ENCODE measurements around the gene SLC38A5.
A peak's percentile ranks its signal among the peaks of the same experiment; 100 is the strongest.

The SLC38A5 gene

DNA sequence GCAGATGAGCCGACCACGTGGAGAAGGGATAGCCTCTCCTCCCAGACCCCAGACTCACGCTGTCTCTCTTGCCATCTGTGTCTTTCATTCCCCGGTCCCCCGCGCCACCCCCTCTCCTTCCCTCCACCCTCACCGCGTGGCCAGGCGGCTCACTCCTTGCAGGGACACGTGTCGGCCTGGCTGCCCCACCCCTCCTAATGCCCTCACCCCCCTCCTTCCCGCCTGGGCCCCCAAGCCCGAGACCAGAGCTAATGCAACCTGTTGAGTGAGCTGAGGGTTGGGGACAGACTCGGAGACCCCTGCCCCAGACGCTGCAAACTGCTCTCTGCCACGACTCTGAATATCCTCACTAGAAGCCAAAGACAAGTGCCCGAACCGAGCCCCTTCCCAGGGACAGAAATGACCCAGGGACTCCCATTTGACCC, 1.8 kb downstream of the SLC38A5 start:
- Histone ChIP-seq H3K79me1 (ENCODE audit: low read length) (no peaks in the 10 kb centered on the region), H3K27me3 (ENCODE audit: insufficient read depth, low read length, poor library complexity) (no peaks in the 10 kb centered on the region), H3K23ac (ENCODE audit: low read length) (no peak overlapping the region), H3K4me3 (ENCODE audit: low read length) (peak overlapping the region; percentile 54), H3K18ac (ENCODE audit: low read length) (peak overlapping the region; percentile 19), H3K4ac (ENCODE audit: low read depth, low read length) (no peak overlapping the region), H3K36me3 (ENCODE audit: control insufficient read depth, insufficient read depth, low read length) (no peaks in the 10 kb centered on the region), H2AK5ac (ENCODE audit: low read length) (no peak overlapping the region), H2BK5ac (ENCODE audit: low read length) (no peak overlapping the region), H2BK15ac (replicated peaks; ENCODE audit: low read depth) (no peak overlapping the region), H3K9ac (ENCODE audit: low read length) (peak overlapping the region; percentile 70), H4K5ac (ENCODE audit: low read length) (no peak overlapping the region), H3K4me2 (ENCODE audit: low read length) (peak overlapping the region; percentile 48), H2BK120ac (ENCODE audit: low read depth, low read length) (no peak overlapping the region), H3K79me2 (ENCODE audit: control insufficient read depth, insufficient read depth, low read length) (peaks cover 7% of the 10 kb centered on the region), H3K27ac (ENCODE audit: low read depth, low read length) (no peak overlapping the region), H4K8ac (ENCODE audit: low read depth, low read length) (no peak overlapping the region), H3K4me1 (ENCODE audit: control insufficient read depth, low read depth, low read length) (no peaks in the 10 kb centered on the region), H3K56ac (ENCODE audit: low read length) (peak overlapping the region; percentile 83)
- WGBS (ENCODE audit: extremely low coverage, insufficient coverage, low lambda C conversion rate), result no CpG with 5 or more reads among the region's 18 CpGs
- peak; percentile 8 for DNase-seq

- H3K23ac ChIP-seq (ENCODE audit: low read length), result no peak overlapping the region
- peaks cover 7% of the 10 kb centered on the region for H3K79me2 ChIP-seq (ENCODE audit: control insufficient read depth, insufficient read depth, low read length)
- no peak overlapping the region for H3K18ac ChIP-seq (ENCODE audit: low read length)
- no peak overlapping the region for H2BK120ac ChIP-seq (ENCODE audit: low read depth, low read length)
- no peak overlapping the region for H3K4ac ChIP-seq (ENCODE audit: low read depth, low read length)
- no peaks in the 10 kb centered on the region for H3K4me1 ChIP-seq (ENCODE audit: control insufficient read depth, low read depth, low read length)
- no peaks in the 10 kb centered on the region for H3K79me1 ChIP-seq (ENCODE audit: low read length)
- no peak overlapping the region for H3K4me3 ChIP-seq (ENCODE audit: low read length)
- no CpG with 5 or more reads among the region's 10 CpGs for WGBS (ENCODE audit: extremely low coverage, insufficient coverage, low lambda C conversion rate)
- no peak overlapping the region for H2BK15ac ChIP-seq (replicated peaks; ENCODE audit: low read depth)
- peak overlapping the region; percentile 70 for H3K9ac ChIP-seq (ENCODE audit: low read length)
- H2AK5ac ChIP-seq (ENCODE audit: low read length), result no peak overlapping the region
- no peak overlapping the region for H4K5ac ChIP-seq (ENCODE audit: low read length)
- H3K56ac ChIP-seq (ENCODE audit: low read length), result peak overlapping the region; percentile 83
- H3K27me3 ChIP-seq (ENCODE audit: insufficient read depth, low read length, poor library complexity), result no peaks in the 10 kb centered on the region
- H3K4me2 ChIP-seq (ENCODE audit: low read length), result peak overlapping the region; percentile 43
- DNase-seq, result peak; percentile 40
- H4K8ac ChIP-seq (ENCODE audit: low read depth, low read length), result no peak overlapping the region
- no peak overlapping the region for H2BK5ac ChIP-seq (ENCODE audit: low read length)
- no peak overlapping the region for H3K27ac ChIP-seq (ENCODE audit: low read depth, low read length)
- no peaks in the 10 kb centered on the region for H3K36me3 ChIP-seq (ENCODE audit: control insufficient read depth, insufficient read depth, low read length)
These were observed 2.7 kb downstream of the SLC38A5 start for GRCh38 chrX:48467281-48467761.

- no CpG with 5 or more reads among the region's 10 CpGs for WGBS (ENCODE audit: extremely low coverage, insufficient coverage, low lambda C conversion rate)
- no peaks in the 10 kb centered on the region for H3K36me3 ChIP-seq (ENCODE audit: control insufficient read depth, insufficient read depth, low read length)
These were observed 3.4 kb downstream of the SLC38A5 start for GRCh38 chrX:48466696-48467095.

GRCh38 chrX:48465336-48465933, 4.6 kb downstream of the SLC38A5 start:
- no peak overlapping the region for H2BK5ac ChIP-seq (ENCODE audit: low read length)
- H3K23ac ChIP-seq (ENCODE audit: low read length), result no peak overlapping the region
- H2AK5ac ChIP-seq (ENCODE audit: low read length), result no peak overlapping the region
- no peak overlapping the region for H3K56ac ChIP-seq (ENCODE audit: low read length)
- H4K8ac ChIP-seq (ENCODE audit: low read depth, low read length), result no peak overlapping the region
- no peak overlapping the region for H3K27ac ChIP-seq (ENCODE audit: low read depth, low read length)
- peaks cover 7% of the 10 kb centered on the region for H3K79me2 ChIP-seq (ENCODE audit: control insufficient read depth, insufficient read depth, low read length)
- H3K36me3 ChIP-seq (ENCODE audit: control insufficient read depth, insufficient read depth, low read length), result no peaks in the 10 kb centered on the region
- no peak overlapping the region for H3K4me2 ChIP-seq (ENCODE audit: low read length)
- no peaks in the 10 kb centered on the region for H3K4me1 ChIP-seq (ENCODE audit: control insufficient read depth, low read depth, low read length)
- H2BK120ac ChIP-seq (ENCODE audit: low read depth, low read length), result no peak overlapping the region
- H4K5ac ChIP-seq (ENCODE audit: low read length), result no peak overlapping the region
- no peak overlapping the region for H3K9ac ChIP-seq (ENCODE audit: low read length)
- no peaks in the 10 kb centered on the region for H3K27me3 ChIP-seq (ENCODE audit: insufficient read depth, low read length, poor library complexity)
- DNase-seq, result no peak
- H3K4me3 ChIP-seq (ENCODE audit: low read length), result no peak overlapping the region
- H3K18ac ChIP-seq (ENCODE audit: low read length), result no peak overlapping the region
- H3K4ac ChIP-seq (ENCODE audit: low read depth, low read length), result no peak overlapping the region
- no peak overlapping the region for H2BK15ac ChIP-seq (replicated peaks; ENCODE audit: low read depth)
- no peaks in the 10 kb centered on the region for H3K79me1 ChIP-seq (ENCODE audit: low read length)
- no CpG with 5 or more reads among the region's 10 CpGs for whole genome bisulfite sequencing (ENCODE audit: extremely low coverage, insufficient coverage, low lambda C conversion rate)

More at GRCh38 chrX:48466696-48467095, 3.4 kb downstream of the SLC38A5 start:
- peaks cover 7% of the 10 kb centered on the region for H3K79me2 ChIP-seq (ENCODE audit: control insufficient read depth, insufficient read depth, low read length)
- H3K27me3 ChIP-seq (ENCODE audit: insufficient read depth, low read length, poor library complexity), result no peaks in the 10 kb centered on the region
- no peak overlapping the region for H3K18ac ChIP-seq (ENCODE audit: low read length)
- no peak overlapping the region for H2BK120ac ChIP-seq (ENCODE audit: low read depth, low read length)
- H3K27ac ChIP-seq (ENCODE audit: low read depth, low read length), result no peak overlapping the region
- H3K4me1 ChIP-seq (ENCODE audit: control insufficient read depth, low read depth, low read length), result no peaks in the 10 kb centered on the region
- H4K5ac ChIP-seq (ENCODE audit: low read length), result no peak overlapping the region
- H3K23ac ChIP-seq (ENCODE audit: low read length), result no peak overlapping the region
- peak; percentile 14 for DNase-seq
- H3K56ac ChIP-seq (ENCODE audit: low read length), result no peak overlapping the region
- H3K4ac ChIP-seq (ENCODE audit: low read depth, low read length), result no peak overlapping the region
- H2BK15ac ChIP-seq (replicated peaks; ENCODE audit: low read depth), result no peak overlapping the region
- no peak overlapping the region for H3K9ac ChIP-seq (ENCODE audit: low read length)
- no peak overlapping the region for H4K8ac ChIP-seq (ENCODE audit: low read depth, low read length)
- H3K4me3 ChIP-seq (ENCODE audit: low read length), result no peak overlapping the region
- no peaks in the 10 kb centered on the region for H3K79me1 ChIP-seq (ENCODE audit: low read length)
- H2BK5ac ChIP-seq (ENCODE audit: low read length), result no peak overlapping the region
- no peak overlapping the region for H2AK5ac ChIP-seq (ENCODE audit: low read length)
- no peak overlapping the region for H3K4me2 ChIP-seq (ENCODE audit: low read length)

- Histone ChIP-seq H2BK15ac (replicated peaks; ENCODE audit: low read depth) (no peak overlapping the region), H3K4me2 (ENCODE audit: low read length) (no peak overlapping the region), H3K79me2 (ENCODE audit: control insufficient read depth, insufficient read depth, low read length) (peaks cover 5% of the 10 kb centered on the region), H3K4ac (ENCODE audit: low read depth, low read length) (no peak overlapping the region), H3K56ac (ENCODE audit: low read length) (no peak overlapping the region), H3K4me1 (ENCODE audit: control insufficient read depth, low read depth, low read length) (no peaks in the 10 kb centered on the region), H3K36me3 (ENCODE audit: control insufficient read depth, insufficient read depth, low read length) (no peaks in the 10 kb centered on the region), H2BK120ac (ENCODE audit: low read depth, low read length) (no peak overlapping the region), H3K27me3 (ENCODE audit: insufficient read depth, low read length, poor library complexity) (no peaks in the 10 kb centered on the region), H4K8ac (ENCODE audit: low read depth, low read length) (no peak overlapping the region), H4K5ac (ENCODE audit: low read length) (no peak overlapping the region), H3K79me1 (ENCODE audit: low read length) (no peaks in the 10 kb centered on the region), H3K23ac (ENCODE audit: low read length) (no peak overlapping the region), H3K4me3 (ENCODE audit: low read length) (no peak overlapping the region), H2BK5ac (ENCODE audit: low read length) (no peak overlapping the region), H3K27ac (ENCODE audit: low read depth, low read length) (no peak overlapping the region), H3K18ac (ENCODE audit: low read length) (no peak overlapping the region), H2AK5ac (ENCODE audit: low read length) (no peak overlapping the region), H3K9ac (ENCODE audit: low read length) (no peak overlapping the region)
- WGBS (ENCODE audit: extremely low coverage, insufficient coverage, low lambda C conversion rate), result no CpG with 5 or more reads among the region's 6 CpGs
- no peak for DNase-seq
These were observed 8.2 kb downstream of the SLC38A5 start for GRCh38 chrX:48461830-48462229.

GRCh38 chrX:48460606-48461005, 9.5 kb downstream of the SLC38A5 start:
- no peak overlapping the region for H3K18ac ChIP-seq (ENCODE audit: low read length)
- no peak overlapping the region for H3K27ac ChIP-seq (ENCODE audit: low read depth, low read length)
- H3K27me3 ChIP-seq (ENCODE audit: insufficient read depth, low read length, poor library complexity), result no peaks in the 10 kb centered on the region
- no peak overlapping the region for H2BK120ac ChIP-seq (ENCODE audit: low read depth, low read length)
- H3K4me2 ChIP-seq (ENCODE audit: low read length), result no peak overlapping the region
- no peak overlapping the region for H4K5ac ChIP-seq (ENCODE audit: low read length)
- no peak overlapping the region for H2BK15ac ChIP-seq (replicated peaks; ENCODE audit: low read depth)
- H3K79me1 ChIP-seq (ENCODE audit: low read length), result no peaks in the 10 kb centered on the region
- no peak overlapping the region for H4K8ac ChIP-seq (ENCODE audit: low read depth, low read length)
- no peak for DNase-seq
- no CpG with 5 or more reads among the region's 11 CpGs for WGBS (ENCODE audit: extremely low coverage, insufficient coverage, low lambda C conversion rate)
- no peak overlapping the region for H3K4me3 ChIP-seq (ENCODE audit: low read length)
- H2BK5ac ChIP-seq (ENCODE audit: low read length), result no peak overlapping the region
- no peak overlapping the region for H2AK5ac ChIP-seq (ENCODE audit: low read length)
- H3K36me3 ChIP-seq (ENCODE audit: control insufficient read depth, insufficient read depth, low read length), result no peaks in the 10 kb centered on the region
- H3K23ac ChIP-seq (ENCODE audit: low read length), result no peak overlapping the region
- H3K4me1 ChIP-seq (ENCODE audit: control insufficient read depth, low read depth, low read length), result no peaks in the 10 kb centered on the region
- H3K79me2 ChIP-seq (ENCODE audit: control insufficient read depth, insufficient read depth, low read length), result peaks cover 4% of the 10 kb centered on the region
- H3K9ac ChIP-seq (ENCODE audit: low read length), result no peak overlapping the region
- H3K56ac ChIP-seq (ENCODE audit: low read length), result no peak overlapping the region
- H3K4ac ChIP-seq (ENCODE audit: low read depth, low read length), result no peak overlapping the region

Measured in mesendoderm (in vitro differentiated cells).